GM06990 (cell line): ENCODE results near the gene ASCC3.

Experiments
- DNase-seq: peaks from one replicate; pipeline ENCODE4 v3.0.0-alpha.2; 2011; ENCODE audit not compliant: insufficient read length; ENCODE audit errors: extremely low read depth
- H3K27me3 ChIP-seq: replicated peaks from 2 replicates; pipeline ENCODE4 v1.6.0; 2011; ENCODE audit warnings: low read length; ENCODE audit not compliant: control insufficient read depth, insufficient read depth
- H3K36me3 ChIP-seq: 2 replicates; pipeline ENCODE4 v1.5.1; 2011; ENCODE audit warnings: low read length; ENCODE audit not compliant: control insufficient read depth, insufficient read depth
- H3K4me3 ChIP-seq: replicated peaks from 2 replicates; pipeline ENCODE4 v1.5.1; 2011; ENCODE audit warnings: low read depth, mild to moderate bottlenecking, control low read depth, low read length
- TF ChIP-seq, protein P1 (sequence below): IDR thresholded peaks from 2 replicates; pipeline ENCODE4 v1.5.1; 2011; ENCODE audit warnings: low read length, control low read depth, mild to moderate bottlenecking, inconsistent platforms; ENCODE audit not compliant: insufficient read depth, poor library complexity, severe bottlenecking

ASCC3 gene

DNA sequence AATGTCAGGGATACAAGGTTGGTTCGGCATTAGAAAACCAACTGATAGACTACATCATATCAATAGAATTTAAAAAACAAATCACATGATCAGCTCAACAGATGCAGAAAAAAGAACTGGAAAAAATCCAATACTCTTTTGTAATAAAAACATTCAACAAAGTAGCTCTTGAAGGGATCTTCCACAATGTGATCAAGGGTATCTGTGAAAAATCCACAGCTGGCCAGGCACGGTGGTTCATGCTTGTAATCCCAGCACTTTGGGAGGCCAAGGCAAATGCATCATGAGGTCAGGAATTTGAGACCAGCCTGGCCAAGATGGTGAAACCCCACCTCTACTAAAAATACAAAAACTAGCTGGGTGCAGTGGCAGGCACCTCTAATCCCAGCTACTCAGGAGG lies 63.1 kb downstream of the ASCC3 start:
- TF ChIP-seq, protein P1, sequence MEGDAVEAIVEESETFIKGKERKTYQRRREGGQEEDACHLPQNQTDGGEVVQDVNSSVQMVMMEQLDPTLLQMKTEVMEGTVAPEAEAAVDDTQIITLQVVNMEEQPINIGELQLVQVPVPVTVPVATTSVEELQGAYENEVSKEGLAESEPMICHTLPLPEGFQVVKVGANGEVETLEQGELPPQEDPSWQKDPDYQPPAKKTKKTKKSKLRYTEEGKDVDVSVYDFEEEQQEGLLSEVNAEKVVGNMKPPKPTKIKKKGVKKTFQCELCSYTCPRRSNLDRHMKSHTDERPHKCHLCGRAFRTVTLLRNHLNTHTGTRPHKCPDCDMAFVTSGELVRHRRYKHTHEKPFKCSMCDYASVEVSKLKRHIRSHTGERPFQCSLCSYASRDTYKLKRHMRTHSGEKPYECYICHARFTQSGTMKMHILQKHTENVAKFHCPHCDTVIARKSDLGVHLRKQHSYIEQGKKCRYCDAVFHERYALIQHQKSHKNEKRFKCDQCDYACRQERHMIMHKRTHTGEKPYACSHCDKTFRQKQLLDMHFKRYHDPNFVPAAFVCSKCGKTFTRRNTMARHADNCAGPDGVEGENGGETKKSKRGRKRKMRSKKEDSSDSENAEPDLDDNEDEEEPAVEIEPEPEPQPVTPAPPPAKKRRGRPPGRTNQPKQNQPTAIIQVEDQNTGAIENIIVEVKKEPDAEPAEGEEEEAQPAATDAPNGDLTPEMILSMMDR = no peak
- H3K4me3 ChIP-seq = no peak overlapping the region
- DNase-seq = no peak
- H3K36me3 ChIP-seq = no peaks in the 10 kb centered on the region; the same call in none of the 2 replicates
- H3K27me3 ChIP-seq = no peaks in the 10 kb centered on the region

DNA sequence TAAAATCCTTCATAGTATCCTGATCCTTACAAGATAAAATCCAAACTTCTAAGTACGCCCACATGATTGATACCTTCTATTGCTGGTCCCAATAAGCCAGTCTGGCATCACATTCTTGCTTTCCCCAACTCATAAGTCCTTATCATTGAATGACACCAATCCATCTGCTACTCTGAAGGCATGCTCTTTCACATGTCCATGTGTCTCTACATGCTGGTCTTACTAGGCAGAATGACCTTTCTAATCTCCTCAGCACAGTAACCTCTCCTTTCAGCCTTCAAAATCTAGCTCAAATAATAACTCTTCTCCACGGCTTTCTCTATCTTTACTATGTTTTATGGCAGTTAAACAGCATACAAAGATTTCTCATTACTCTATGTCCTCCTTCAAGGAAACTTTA lies 71.1 kb downstream of the ASCC3 start:
- DNase-seq = no peak
- no peaks in the 10 kb centered on the region; the same call in 1 of the 2 replicates for H3K36me3 ChIP-seq
- no peak overlapping the region for H3K4me3 ChIP-seq
- H3K27me3 ChIP-seq = no peaks in the 10 kb centered on the region
- TF ChIP-seq, protein P1 = no peak

DNA sequence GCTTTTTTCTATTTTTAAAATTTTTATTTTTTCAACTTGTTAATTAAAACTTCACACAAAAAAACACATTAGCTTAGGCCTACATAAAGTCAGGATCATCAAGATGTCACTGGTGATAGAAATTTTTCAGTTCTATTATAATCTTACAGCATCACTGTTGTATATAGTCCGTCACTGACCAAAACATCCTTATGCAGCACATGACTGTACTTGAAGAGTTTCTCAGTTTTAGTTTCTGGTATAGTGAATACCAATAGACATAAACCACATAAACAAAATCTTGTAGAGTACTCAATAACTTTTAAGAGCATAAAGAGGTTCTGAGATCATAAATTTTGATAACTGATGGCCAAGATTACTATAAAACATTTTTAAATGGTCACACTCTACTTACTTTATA lies 71.8 kb downstream of the ASCC3 start:
- H3K36me3 ChIP-seq = no peaks in the 10 kb centered on the region; the same call in 1 of the 2 replicates
- DNase-seq = no peak
- no peak overlapping the region for H3K4me3 ChIP-seq
- no peaks in the 10 kb centered on the region for H3K27me3 ChIP-seq
- TF ChIP-seq, protein P1 = no peak

DNA sequence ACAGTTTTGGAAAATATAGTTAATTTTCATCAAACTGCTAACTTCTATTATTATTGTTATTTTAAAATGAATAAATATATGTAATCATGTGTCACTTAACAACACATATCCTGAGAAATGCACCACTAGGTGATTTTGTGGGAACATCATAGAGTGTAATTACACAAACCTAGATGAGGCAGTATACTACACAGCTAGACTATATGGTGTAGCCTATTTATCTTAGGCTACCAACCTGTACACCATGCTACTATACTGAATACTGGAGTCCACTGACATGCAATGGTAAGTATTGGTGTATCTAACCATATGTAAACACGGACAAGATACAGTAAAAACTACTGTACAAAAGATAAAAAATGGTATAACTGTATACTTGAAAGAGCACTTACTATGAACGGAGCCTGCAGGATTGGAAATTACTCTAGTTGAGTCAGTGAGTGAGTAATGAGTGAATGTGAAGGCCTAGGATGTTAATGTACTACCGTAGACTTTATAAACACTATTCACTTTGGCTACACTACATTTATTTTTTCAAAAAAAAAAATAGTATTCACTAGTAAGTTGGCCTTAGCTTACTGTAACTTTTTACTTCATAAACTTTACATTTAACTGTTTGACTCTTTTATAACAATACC lies 72.4 kb downstream of the ASCC3 start:
- H3K36me3 ChIP-seq = no peaks in the 10 kb centered on the region; the same call in 1 of the 2 replicates
- no peak overlapping the region for H3K4me3 ChIP-seq
- no peak for DNase-seq
- TF ChIP-seq, protein P1 = no peak
- H3K27me3 ChIP-seq = no peaks in the 10 kb centered on the region

DNA sequence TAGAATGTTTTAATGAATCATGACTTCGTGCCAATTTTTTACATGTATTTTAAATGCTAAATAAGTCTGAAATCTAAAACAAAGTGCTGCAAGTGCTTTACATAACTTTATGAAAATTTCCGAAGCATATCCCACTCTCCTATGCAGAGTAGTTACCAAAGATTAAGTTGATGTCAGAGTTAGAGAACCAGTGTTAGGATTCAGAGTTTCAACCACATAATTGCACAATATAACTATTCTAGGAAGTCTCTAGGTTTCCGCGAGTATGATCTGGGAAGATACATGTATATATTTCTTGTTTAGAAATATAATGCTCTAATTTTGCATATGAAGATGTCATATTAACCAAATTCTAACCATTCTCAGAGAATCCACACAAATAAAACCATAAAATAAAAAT lies 74.8 kb downstream of the ASCC3 start:
- no peak overlapping the region for H3K4me3 ChIP-seq
- TF ChIP-seq, protein P1 = no peak
- no peaks in the 10 kb centered on the region for H3K27me3 ChIP-seq
- no peaks in the 10 kb centered on the region; the same call in 1 of the 2 replicates for H3K36me3 ChIP-seq
- DNase-seq = no peak
